Spleen (tissue), 7 donors: ENCODE measurements around the gene DUOX1.

Source experiments
- CTCF ChIP-seq, 11 experiments: fragments of 200-600 bp in 7 of 11; fragments of 450-650 bp in 4 of 11; sonication (generic) in 4 of 11; IDR thresholded peaks in 8 of 11; conservative IDR thresholded peaks in 3 of 11; 1 replicate in 7 of 11; 2 replicates in 4 of 11; pipeline versions ENCODE4 v1.4.0 to v1.8.0; 2016 to 2021; ENCODE audit warnings: antibody characterized with exemption in 11 of 11, inconsistent platforms in 4 of 11, mild to moderate bottlenecking in 1 of 11
- POLR2A ChIP-seq, 3 donors: fragments of 450-650 bp; IDR thresholded peaks; one replicate each; pipeline ENCODE4 v1.5.1; 2017; ENCODE audit warnings: antibody characterized with exemption in 3 of 3, mild to moderate bottlenecking in 1 of 3
- POLR2AphosphoS5 ChIP-seq, 3 donors: sonication (generic); formaldehyde crosslinking; IDR thresholded peaks; one replicate each; pipeline ENCODE4 v1.5.1; 2017; ENCODE audit warnings: antibody characterized with exemption in 3 of 3
- donor health status: DM: no; HTN: no; CAD: no; lungs with moderate emphysema.
- donor health status: DM: no; HTN: no; CAD: no.
- donor health status: DM: no; HTN: no; CAD: no.

- TF ChIP-seq POLR2AphosphoS5 (IDR thresholded peaks at IDR 0.05) (no peak), CTCF (IDR thresholded peaks at IDR 0.05 in 8 of 11, conservative IDR thresholded peaks at IDR 0.05 in 3 of 11) (no peak), POLR2A (IDR thresholded peaks at IDR 0.05) (no peak)
These were observed 40.7 kb upstream of the DUOX1 start for GRCh38 chr15:45088801-45089711.
